ENCODE measurements around the gene PLS3. TPM values are rescaled to one million over a fixed set of nuclear protein-coding genes. Genes with fewer than 3 reads are reported as not detected.

The PLS3 gene
- total and polyA plus RNA-seq, 2 of the 4 experiments (the other 2 are of a cell fraction), result 158 to 252 TPM

DNA sequence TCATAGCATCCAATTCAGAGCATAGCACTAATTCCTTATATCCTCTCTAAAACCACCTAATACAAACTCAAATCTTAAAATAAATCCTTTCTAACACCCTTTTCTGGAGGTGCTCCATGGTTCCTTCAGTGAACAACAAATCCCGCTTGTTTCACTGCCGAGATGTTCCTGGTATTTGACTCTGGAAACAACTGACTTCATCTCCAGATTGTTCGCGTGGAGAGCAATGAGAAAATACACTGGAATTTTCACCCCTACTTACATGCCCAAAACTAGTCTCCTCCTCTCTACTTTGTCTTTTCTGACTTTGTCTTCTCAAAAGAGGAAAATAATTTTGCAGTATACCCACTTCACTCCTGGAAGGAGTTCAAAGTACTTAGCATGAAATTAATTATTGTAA lies 129.0 kb downstream of the PLS3 start:
- H3K4me1 ChIP-seq (ENCODE audit: control insufficient read depth, insufficient read depth, low read length), result no peaks in the 10 kb centered on the region
- H3K79me1 ChIP-seq (ENCODE audit: low read depth in 1 of 2, low read length in 2 of 2), result no peaks in the 10 kb centered on the region
- DNase-seq (peak; percentile 9), ATAC-seq (ENCODE audit: low read depth) (peak; percentile 18; the same call in 1 of the 2 replicates)
- no peak overlapping the region for H3K23ac ChIP-seq (ENCODE audit: low read depth, low read length)
- H4K91ac ChIP-seq (ENCODE audit: insufficient read depth, low read depth, low read length), result no peak overlapping the region
- peak overlapping the region; percentile 8 for H2BK5ac ChIP-seq (ENCODE audit: low read depth, low read length, poor library complexity, severe bottlenecking)
- H4K8ac ChIP-seq (ENCODE audit: low read depth in 2 of 2, low read length in 2 of 2), result no peak overlapping the region
- H3K18ac ChIP-seq (ENCODE audit: low read depth, low read length), result no peak overlapping the region
- H3K4me2 ChIP-seq (ENCODE audit: low read depth, low read length), result no peak overlapping the region
- intact Hi-C loops (cut with micrococcal nuclease), result loop anchor here (1.0 to 2.0 kb wide), 2 partner anchors 39 to 360 kb away; no protein-coding TSS in a partner anchor
- H4K5ac ChIP-seq (ENCODE audit: low read depth, low read length), result no peak overlapping the region
- ChIA-PET CTCF (no interaction called here), POLR2A (ENCODE audit: unreplicated experiment) (no interaction called here)
- no peaks in the 10 kb centered on the region for H3K9me3 ChIP-seq (ENCODE audit: control insufficient read depth, insufficient read depth, low read length)
- H3K9me1 ChIP-seq (ENCODE audit: insufficient read depth, low read length), result no peaks in the 10 kb centered on the region
- BruUV-seq (replicated peaks), result no TSS peak
- WGBS, 2 experiments (ENCODE audit: extremely low coverage in 2 of 2, insufficient read length in 1 of 2), result no CpG with 5 or more reads among the region's 4 CpGs
- H3K27ac ChIP-seq (ENCODE audit: insufficient read depth, low read length), result no peak overlapping the region; the same call in 1 of the 2 replicates
- H2AFZ ChIP-seq (replicated peaks; ENCODE audit: low read length, poor library complexity), result no peak overlapping the region
- no peak overlapping the region for H3K14ac ChIP-seq (replicated peaks; ENCODE audit: low read depth, low read length)
- no peak overlapping the region for H2BK120ac ChIP-seq (ENCODE audit: low read depth, low read length)
- H2AK5ac ChIP-seq (ENCODE audit: low read depth, low read length), result no peak overlapping the region
- in situ Hi-C loops (cut with MboI; ENCODE audit: low sequenced_read_pairs), result no loop called here
- no peak overlapping the region; the same call in 1 of the 2 replicates for H3K56ac ChIP-seq (ENCODE audit: extremely low read depth, insufficient read depth, low read length)
- no peaks in the 10 kb centered on the region for H4K20me1 ChIP-seq (ENCODE audit: insufficient read depth, low read length)
- H3K9ac ChIP-seq (ENCODE audit: low read depth, low read length), result no peak overlapping the region
- no peak overlapping the region for H3K4ac ChIP-seq (ENCODE audit: low read depth, low read length)
- dilution Hi-C loops (cut with HindIII; ENCODE audit: low sequenced_read_pairs, unreplicated experiment), result no loop called here
- no peak overlapping the region for H2BK20ac ChIP-seq (ENCODE audit: low read depth, low read length)
- peaks cover 19% of the 10 kb centered on the region for H3K27me3 ChIP-seq (ENCODE audit: control insufficient read depth, insufficient read depth, low read length)
- no peak for TF ChIP-seq MXI1 (IDR thresholded peaks at IDR 0.05; ENCODE audit: borderline replicate concordance, low read depth, low read length)
- no peak for TF ChIP-seq NFE2L2 (IDR thresholded peaks at IDR 0.05; ENCODE audit: low read depth, low read length)
- TF ChIP-seq CHD1 (IDR thresholded peaks at IDR 0.05; ENCODE audit: low read depth, low read length), result no peak
- no peak for TF ChIP-seq ELK1 (IDR thresholded peaks at IDR 0.05; ENCODE audit: borderline replicate concordance, low read depth, low read length)
- TF ChIP-seq, protein P1, sequence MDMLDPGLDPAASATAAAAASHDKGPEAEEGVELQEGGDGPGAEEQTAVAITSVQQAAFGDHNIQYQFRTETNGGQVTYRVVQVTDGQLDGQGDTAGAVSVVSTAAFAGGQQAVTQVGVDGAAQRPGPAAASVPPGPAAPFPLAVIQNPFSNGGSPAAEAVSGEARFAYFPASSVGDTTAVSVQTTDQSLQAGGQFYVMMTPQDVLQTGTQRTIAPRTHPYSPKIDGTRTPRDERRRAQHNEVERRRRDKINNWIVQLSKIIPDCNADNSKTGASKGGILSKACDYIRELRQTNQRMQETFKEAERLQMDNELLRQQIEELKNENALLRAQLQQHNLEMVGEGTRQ (IDR thresholded peaks at IDR 0.05; ENCODE audit: low read depth, low read length), result no peak
- TF ChIP-seq BHLHE40 (IDR thresholded peaks at IDR 0.05; ENCODE audit: low read depth, low read length), result no peak
- no peak overlapping the region for H2AK9ac ChIP-seq (replicated peaks; ENCODE audit: low read depth, low read length, poor library complexity)
- no peak overlapping the region for H2BK15ac ChIP-seq (ENCODE audit: low read depth, low read length)
- H3K4me3 ChIP-seq (ENCODE audit: insufficient read depth, low read depth, low read length), result no peak overlapping the region
- no peaks in the 10 kb centered on the region for H3K36me3 ChIP-seq (ENCODE audit: control insufficient read depth, insufficient read depth, low read length)

All from IMR-90 (cell line).